ENCODE data around the gene ZNF639. TPM values are rescaled to one million over a fixed set of nuclear protein-coding genes. Genes with fewer than 3 reads are reported as not detected.

Gene ZNF639
- polyA plus RNA-seq, 1 experiment = 21.3 TPM

DNA sequence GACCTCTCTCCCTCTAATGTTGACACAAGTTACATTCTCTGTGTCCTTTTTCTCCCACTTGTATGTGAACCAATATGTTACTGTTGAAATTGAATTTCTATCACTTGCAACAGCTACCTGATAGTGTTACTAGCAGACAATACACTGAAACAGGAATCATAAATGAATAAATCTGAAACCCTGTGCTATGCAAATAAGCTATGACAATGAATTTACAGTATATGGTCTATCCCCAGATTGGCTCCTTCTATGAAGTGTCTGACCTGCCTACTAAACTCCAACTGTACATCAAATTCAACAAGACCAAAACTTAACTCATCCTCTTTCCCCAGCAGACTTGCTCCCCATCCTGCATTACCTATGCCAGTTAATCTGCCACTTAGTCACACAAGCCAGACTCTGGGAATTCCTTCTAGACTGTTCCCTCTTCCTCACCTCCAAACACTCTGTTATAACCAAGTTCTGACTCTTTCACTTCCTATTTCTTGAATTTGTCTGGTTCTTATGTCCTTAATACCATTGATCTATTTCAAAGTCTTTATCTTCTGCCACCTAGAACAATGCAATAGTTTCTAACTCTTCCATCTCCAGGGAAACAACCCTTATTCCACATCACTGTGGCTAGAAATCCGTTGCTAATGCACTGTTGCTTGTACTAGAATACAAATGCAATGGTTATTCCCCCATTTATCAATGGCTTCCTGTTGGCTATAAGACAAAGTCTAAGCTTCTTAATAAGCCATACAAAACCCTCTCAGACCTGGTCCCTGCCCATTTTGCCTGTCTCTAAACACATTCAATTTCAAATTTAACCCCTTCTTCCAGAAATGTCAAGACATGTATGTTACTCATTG is 13.4 kb upstream of the ZNF639 start:
- ChIA-PET CTCF (interaction anchor here (0.5 to 1.9 kb wide), 4 partner anchors 12 to 294 kb away, joined by 3 to 12 read pairs (median 7); no protein-coding TSS in a partner anchor), POLR2A (no interaction called here)
- no peak for DNase-seq (ENCODE audit: low read depth, low spot score)
- Histone ChIP-seq H3K9me3 (ENCODE audit: control insufficient read depth, insufficient read depth, low read length) (no peaks in the 10 kb centered on the region), H3K27me3 (ENCODE audit: control insufficient read depth, insufficient read depth, low read length) (no peaks in the 10 kb centered on the region), H3K27ac (ENCODE audit: low read depth, low read length) (no peak overlapping the region), H3K4me3 (ENCODE audit: low read depth, low read length) (no peak overlapping the region)
- no peak for TF ChIP-seq CTCF (IDR thresholded peaks at IDR 0.05; ENCODE audit: low read depth, low read length)

DNA sequence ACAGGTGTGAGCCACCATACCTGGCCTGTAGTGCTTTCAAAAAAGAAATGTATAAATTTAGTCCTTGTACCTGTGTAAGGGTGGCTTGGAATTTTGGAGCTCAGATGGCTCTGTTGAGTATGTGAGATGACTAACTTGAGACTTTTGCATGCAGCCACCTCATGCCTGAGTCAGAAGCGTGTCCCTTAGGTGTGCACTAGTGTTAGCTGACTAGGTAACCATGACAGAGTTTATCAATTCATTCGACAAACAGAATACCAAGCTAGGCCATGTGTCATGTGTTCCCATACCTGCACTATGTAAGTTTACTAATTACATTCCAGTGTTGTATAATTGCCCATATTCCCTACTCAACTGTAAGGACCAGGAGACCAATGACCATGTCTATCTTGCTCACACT is 4.0 kb upstream of the ZNF639 start:
- DNase-seq (ENCODE audit: low read depth, low spot score) = no peak
- no peak for TF ChIP-seq CTCF (IDR thresholded peaks at IDR 0.05; ENCODE audit: low read depth, low read length)
- no peak overlapping the region for H3K4me3 ChIP-seq (ENCODE audit: low read depth, low read length)
- peaks cover 3% of the 10 kb centered on the region; the same call in 1 of the 2 replicates for H3K9me3 ChIP-seq (ENCODE audit: control insufficient read depth, insufficient read depth, low read length)
- CTCF ChIA-PET = interaction anchor here (1.8 to 10.3 kb wide), 3 partner anchors 214 to 303 kb away, joined by 11 to 194 read pairs (median 51); partner anchors contain the start of gene ZMAT3
- POLR2A ChIA-PET = no interaction called here
- H3K27ac ChIP-seq (ENCODE audit: low read depth, low read length) = no peak overlapping the region
- H3K27me3 ChIP-seq (ENCODE audit: control insufficient read depth, insufficient read depth, low read length) = no peaks in the 10 kb centered on the region

GRCh38 chr3:179321668-179322285 is 1.1 kb upstream of the ZNF639 start:
- ChIA-PET POLR2A (interaction anchor here (0.6 kb wide), 1 partner anchor 174 kb away, joined by 3 read pairs; no protein-coding TSS in a partner anchor), CTCF (interaction anchor here (0.6 to 10.3 kb wide), 52 partner anchors 8 to 887 kb away, joined by 3 to 194 read pairs (median 5); partner anchors contain the start of genes ACTL6A, PIK3CA and ZMAT3)
- H3K27me3 ChIP-seq (ENCODE audit: control insufficient read depth, insufficient read depth, low read length) = no peaks in the 10 kb centered on the region
- H3K4me3 ChIP-seq (ENCODE audit: low read depth, low read length) = peak overlapping the region; percentile 82
- no peak for DNase-seq (ENCODE audit: low read depth, low spot score)
- TF ChIP-seq CTCF (IDR thresholded peaks at IDR 0.05; ENCODE audit: low read depth, low read length) = peak; percentile 66
- H3K27ac ChIP-seq (ENCODE audit: low read depth, low read length) = no peak overlapping the region
- H3K9me3 ChIP-seq (ENCODE audit: control insufficient read depth, insufficient read depth, low read length) = peaks cover 3% of the 10 kb centered on the region; the same call in 1 of the 2 replicates

- TF ChIP-seq CTCF (IDR thresholded peaks at IDR 0.05; ENCODE audit: low read depth, low read length) = no peak
- POLR2A ChIA-PET = interaction anchor here (0.6 to 1.5 kb wide), 3 partner anchors 23 to 102 kb away, joined by 3 to 6 read pairs (median 4); no protein-coding TSS in a partner anchor
- Histone ChIP-seq H3K27me3 (ENCODE audit: control insufficient read depth, insufficient read depth, low read length) (no peaks in the 10 kb centered on the region), H3K9me3 (ENCODE audit: control insufficient read depth, insufficient read depth, low read length) (peaks cover 3% of the 10 kb centered on the region; the same call in 1 of the 2 replicates), H3K27ac (ENCODE audit: low read depth, low read length) (peak overlapping the region; percentile 86), H3K4me3 (ENCODE audit: low read depth, low read length) (peak overlapping the region; percentile 82)
- no peak for DNase-seq (ENCODE audit: low read depth, low spot score)
- CTCF ChIA-PET = interaction anchor here (0.6 to 2.1 kb wide), 10 partner anchors 176 to 308 kb away, joined by 3 to 7 read pairs (median 4); partner anchors contain the start of gene ACTL6A
Measured at GRCh38 chr3:179323197-179324110, 623 bp downstream of the ZNF639 start.
